Fibroblast of skin of back (primary cell): ENCODE data around the gene MYO1G. TPM values are rescaled to one million over a fixed set of nuclear protein-coding genes. Genes with fewer than 3 reads are reported as not detected.
"Not testable (repeated sequence)": the region's sequence is repeated elsewhere in the genome, so short reads cannot be mapped to it uniquely, and the experiment has no call there.

Experiments used
- DNase-seq: peaks from one replicate; pipeline ENCODE4 v3.0.0-alpha.2; 2013
- polyA plus RNA-seq, 2 experiments: library from polyadenylated mRNA; unstranded; fragments of 120-200 nt; gene quantifications; one replicate each; pipeline ENCODE4 v1.2.1, GENCODE V29; 2013; ENCODE audit not compliant: insufficient read length in 2 of 2

MYO1G gene
- polyA plus RNA-seq (2013, experiment 1 of 2; ENCODE audit: insufficient read length), result 0.05 TPM
- polyA plus RNA-seq (2013, experiment 2 of 2; ENCODE audit: insufficient read length), result not detected

DNA sequence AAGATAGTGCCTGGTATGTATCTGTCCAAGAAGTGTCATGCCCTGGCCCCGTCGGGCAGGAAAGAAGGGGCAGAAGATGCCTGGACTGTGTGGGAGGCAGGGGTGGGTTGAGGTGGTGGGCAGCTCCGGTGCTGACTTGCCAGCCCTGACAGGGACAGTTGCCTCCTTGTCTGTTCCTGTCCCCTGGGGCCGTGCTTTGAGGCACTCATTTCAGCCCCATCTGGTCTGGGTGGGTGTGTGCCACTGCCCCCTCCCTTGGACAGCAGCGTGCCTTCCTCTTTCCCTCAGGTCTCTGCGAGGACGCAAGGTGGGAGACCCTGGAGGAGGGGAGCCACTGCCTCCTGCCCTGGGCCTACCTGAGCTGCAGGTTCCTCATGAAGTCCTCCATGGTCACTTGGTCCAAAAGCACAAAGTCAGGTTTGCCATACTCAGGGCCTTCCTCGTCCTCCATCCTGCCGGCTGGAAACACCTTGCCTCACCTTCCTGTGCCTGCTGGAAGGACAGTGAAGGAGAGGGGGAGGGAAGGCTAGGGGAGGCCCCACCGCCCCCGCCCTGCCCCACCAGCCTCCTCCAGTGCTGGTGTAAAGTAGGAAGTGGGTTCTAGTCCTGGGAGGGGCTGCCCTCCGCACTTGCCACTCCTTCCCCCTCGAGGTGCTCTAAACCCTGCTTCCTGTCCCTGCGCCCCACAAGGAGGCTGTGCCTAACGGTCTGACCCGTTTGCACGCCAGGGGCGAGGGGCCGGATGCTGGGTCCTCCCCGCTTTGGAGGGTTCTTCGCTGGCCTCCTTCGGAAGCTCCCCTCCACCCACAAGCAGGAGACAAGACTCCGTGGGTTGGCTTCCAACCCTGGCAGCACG lies at the start of gene MYO1G:
Gene MYO1G (minus strand): TSS at position 505 of the 856 bp plus-strand sequence. CDS start 54 bp downstream, at position 451.
- no peak for DNase-seq

- DNase-seq, result no peak
Observed at GRCh38 chr7:45028138-45028919, 49.5 kb upstream of the MYO1G start.

DNA sequence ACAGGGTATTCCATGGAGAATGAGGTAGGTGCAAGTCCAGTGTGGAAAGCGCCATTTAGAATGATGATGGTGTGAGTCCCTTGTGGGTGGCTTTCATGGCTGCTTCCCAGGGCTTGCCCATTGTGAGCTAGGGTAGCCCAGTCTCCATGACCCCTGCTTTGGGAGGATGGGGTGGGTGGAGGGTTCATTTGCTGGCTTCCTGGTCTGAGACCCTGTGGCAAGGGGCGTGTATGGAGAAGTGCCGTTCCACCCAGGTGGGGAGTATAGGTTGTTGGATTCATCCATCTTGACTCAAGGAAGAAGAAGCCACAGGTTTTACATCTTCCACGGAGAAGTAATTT lies 48.9 kb upstream of the MYO1G start:
- DNase-seq, result no peak

- peak; percentile 18 for DNase-seq
Observed at GRCh38 chr7:45026984-45027773, 48.4 kb upstream of the MYO1G start.

- no peak for DNase-seq
Observed at GRCh38 chr7:45026013-45026412, 47.2 kb upstream of the MYO1G start.

- not testable (repeated sequence) for DNase-seq
Observed at GRCh38 chr7:45025473-45025872, 46.7 kb upstream of the MYO1G start.

GRCh38 chr7:45024126-45024744 lies 45.4 kb upstream of the MYO1G start:
- DNase-seq, result no peak

DNA sequence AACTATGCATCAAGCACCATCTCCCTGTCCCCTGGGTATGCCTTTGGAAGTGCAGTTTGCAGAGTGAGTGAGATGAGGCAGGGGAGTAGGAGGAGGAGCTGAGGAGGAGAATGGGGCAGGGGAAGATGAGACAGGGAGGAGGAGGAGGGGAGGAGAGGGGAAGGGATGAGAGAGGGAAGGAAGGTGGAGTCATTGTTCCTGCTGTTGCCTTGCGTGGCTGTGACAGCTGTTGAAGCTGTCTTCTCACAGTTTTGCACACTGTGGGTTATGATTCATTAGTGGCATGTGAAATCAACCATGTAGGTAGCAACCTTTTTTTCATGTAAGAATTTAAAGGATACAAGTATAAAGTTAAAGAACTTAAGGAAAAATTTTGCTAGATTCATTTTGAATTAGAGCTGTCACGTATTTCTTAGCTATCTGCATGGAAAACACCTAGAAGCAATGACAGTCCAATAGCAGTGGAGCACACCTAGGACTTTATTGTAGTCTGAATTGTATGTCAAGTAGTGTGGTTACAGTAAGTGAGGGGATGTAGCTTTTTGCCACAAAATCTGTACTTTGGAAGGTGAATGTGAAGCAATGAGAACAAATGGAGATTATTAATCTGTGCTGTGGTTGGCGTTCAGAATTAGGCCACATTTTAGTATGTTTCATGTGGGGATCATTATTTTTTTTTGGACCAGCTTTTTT lies 42.9 kb upstream of the MYO1G start:
- DNase-seq, result peak; percentile 34

GRCh38 chr7:45020915-45021314 lies 42.1 kb upstream of the MYO1G start:
- DNase-seq, result no peak

DNA sequence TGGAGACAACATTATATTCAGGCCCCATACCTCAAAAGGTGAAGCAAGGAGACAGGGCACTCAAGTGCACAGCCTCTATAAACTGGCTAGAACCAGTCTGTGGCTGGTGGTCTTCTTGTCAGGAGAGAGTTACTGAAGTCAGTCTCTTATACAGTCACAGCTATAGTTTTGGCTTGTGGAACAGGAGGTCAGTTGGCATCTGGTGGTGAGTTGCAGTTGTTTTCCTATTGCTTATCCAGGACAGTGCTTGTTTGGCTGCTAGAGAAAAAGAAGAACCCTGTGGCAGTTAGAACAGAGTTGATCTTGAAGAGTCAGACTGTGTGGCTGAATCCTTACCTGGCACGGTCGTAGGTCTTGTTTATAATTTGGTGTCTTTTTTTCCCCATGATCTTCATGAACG lies 38.4 kb upstream of the MYO1G start:
- DNase-seq, result no peak

DNA sequence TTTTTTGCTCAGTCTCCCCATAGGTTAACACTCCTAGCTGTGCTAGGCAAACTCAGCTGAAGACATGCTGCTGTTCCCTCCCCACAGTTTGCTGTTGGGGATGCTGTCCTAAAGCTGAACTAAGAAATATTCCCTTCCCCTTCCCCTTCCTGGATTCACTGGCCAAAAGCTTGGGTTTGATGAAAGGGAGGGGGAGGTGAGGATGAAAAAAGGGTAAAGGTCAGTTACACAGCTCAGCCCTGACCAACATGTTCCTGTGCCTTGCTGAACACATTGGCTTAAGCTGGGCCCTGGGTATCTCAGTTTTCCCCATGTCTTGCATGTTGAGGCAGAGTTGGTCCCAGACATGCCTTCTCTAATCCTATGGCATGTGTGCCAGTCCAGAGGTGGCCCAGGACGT lies 36.5 kb upstream of the MYO1G start:
- DNase-seq, result no peak

DNA sequence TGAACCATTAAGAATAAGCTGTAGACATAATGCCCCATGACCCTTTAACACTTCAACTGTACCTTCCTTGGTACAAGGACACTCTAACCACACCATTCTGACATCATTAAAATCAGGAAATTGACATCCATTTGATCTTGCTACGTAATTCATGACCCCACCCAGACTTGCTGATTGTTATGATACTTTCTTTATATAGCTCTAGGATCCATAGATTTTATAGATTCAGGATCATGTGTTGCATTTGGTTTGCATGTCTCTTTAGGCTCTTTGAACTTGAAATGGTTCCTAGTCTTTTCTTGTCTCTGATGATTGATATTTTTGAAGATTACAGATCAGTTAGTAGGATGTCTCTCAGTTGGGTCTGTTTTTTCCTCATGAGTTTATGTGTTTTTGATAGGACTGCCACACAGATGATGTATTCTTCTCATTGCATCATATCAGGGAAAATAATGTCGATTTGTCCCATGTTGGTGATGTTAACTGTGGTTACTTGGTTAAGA lies 34.7 kb upstream of the MYO1G start:
- DNase-seq, result no peak

GRCh38 chr7:45007571-45008328 lies 28.9 kb upstream of the MYO1G start:
- DNase-seq, result no peak

GRCh38 chr7:45007106-45007505 lies 28.3 kb upstream of the MYO1G start:
- no peak for DNase-seq

- DNase-seq, result no peak
Observed at GRCh38 chr7:45003789-45004188, 25.0 kb upstream of the MYO1G start.

- no peak for DNase-seq
Observed at GRCh38 chr7:45001826-45002225, 23.0 kb upstream of the MYO1G start.

GRCh38 chr7:45001138-45001694 lies 22.4 kb upstream of the MYO1G start:
- no peak for DNase-seq

GRCh38 chr7:45000093-45001032 lies 21.5 kb upstream of the MYO1G start, which contains the start of gene CCM2:
TSS of gene CCM2 (plus strand) at chr7:45000201. CDS start at chr7:45000334, 133 bp downstream.
- DNase-seq, result peak; percentile 43
